Panc1 (cell line): ENCODE results near the gene IRF2BP2. TPM values are rescaled to one million over a fixed set of nuclear protein-coding genes. Genes with fewer than 3 reads are reported as not detected.

ENCODE experiments used
- ATAC-seq: fragments of 200-7000 bp; cut with Tn5 transposase; 2 replicates; pipeline ENCODE4 v1.9.1; 2020; ENCODE audit warnings: mild to moderate bottlenecking, moderate library complexity
- BruUV-seq: library from RNA; stranded (reverse); fragments of 400-500 nt; replicated peaks from 2 replicates; lab custom pipeline; 2021; lab: Mats Ljungman, UMichigan
- CTCF ChIA-PET: fragments of 300-600 bp; sonication (Branson Sonifier 250); formaldehyde crosslinking; loops from one replicate; lab custom pipeline; 2022; ENCODE audit warnings: antibody characterized with exemption; lab: Charles Lee
- POLR2A ChIA-PET: fragments of 300-600 bp; sonication (Branson Sonifier 250); formaldehyde crosslinking; loops from one replicate; lab custom pipeline; 2022; ENCODE audit warnings: antibody characterized with exemption; lab: Charles Lee
- DNase-seq: peaks from one replicate; pipeline ENCODE4 v3.0.0-alpha.2; 2010; ENCODE audit warnings: low read depth, low spot score
- H3K27ac ChIP-seq: 2 replicates; pipeline ENCODE4 v1.5.1; 2011; ENCODE audit warnings: mild to moderate bottlenecking, low read length, inconsistent platforms
- H3K27me3 ChIP-seq: fragments of 200-500 bp; sonication (Bioruptor generic); 2 replicates; pipeline ENCODE4 v1.6.0; 2014; ENCODE audit warnings: low read length, inconsistent platforms; ENCODE audit not compliant: control insufficient read depth, insufficient read depth
- H3K36me3 ChIP-seq: fragments of 200-500 bp; sonication (Bioruptor generic); 2 replicates; pipeline ENCODE4 v1.5.1; 2014; ENCODE audit warnings: inconsistent platforms, mild to moderate bottlenecking, low read length, moderate library complexity; ENCODE audit not compliant: control insufficient read depth, insufficient read depth
- H3K4me1 ChIP-seq: 2 replicates; pipeline ENCODE4 v1.5.1; 2011; ENCODE audit warnings: inconsistent platforms, mild to moderate bottlenecking, low read length, moderate library complexity; ENCODE audit not compliant: control insufficient read depth, insufficient read depth
- H3K4me3 ChIP-seq, 2 experiments: 2 replicates each; pipeline ENCODE4 v1.5.1; 2011 to 2012; ENCODE audit warnings: low read depth in 2 of 2, low read length in 2 of 2, mild to moderate bottlenecking in 2 of 2, inconsistent platforms in 1 of 2, moderate library complexity in 1 of 2
- H3K9me3 ChIP-seq: fragments of 200-500 bp; sonication (Bioruptor generic); 2 replicates; pipeline ENCODE4 v1.5.1; 2014; ENCODE audit warnings: low read depth, mild to moderate bottlenecking, inconsistent platforms, low read length, moderate library complexity; ENCODE audit not compliant: control insufficient read depth, insufficient read depth
- POLR2AphosphoS5 ChIP-seq: IDR thresholded peaks from 2 replicates; pipeline ENCODE4 v1.6.1; 2012; ENCODE audit warnings: mild to moderate bottlenecking, low read depth, low read length, moderate library complexity
- REST ChIP-seq, 2 experiments: IDR thresholded peaks; 2 replicates each; pipeline ENCODE4 v1.6.1; 2011 to 2012; ENCODE audit warnings: low read depth in 2 of 2, control low read depth in 1 of 2, low read length in 1 of 2, mild to moderate bottlenecking in 1 of 2, moderate library complexity in 1 of 2; ENCODE audit not compliant: insufficient read depth in 1 of 2
- SIN3A ChIP-seq: IDR thresholded peaks from 2 replicates; pipeline ENCODE4 v1.6.1; 2012; ENCODE audit warnings: low read depth, mild to moderate bottlenecking, low read length, moderate library complexity, borderline replicate concordance; ENCODE audit not compliant: insufficient read depth
- TCF7L2 ChIP-seq: IDR thresholded peaks from 2 replicates; pipeline ENCODE4 v1.6.1; 2011; ENCODE audit warnings: mild to moderate bottlenecking, low read depth, low read length, inconsistent platforms
- in situ Hi-C: cut with HindIII; loops from 2 replicates; pipeline ENCODE4 v1.10.0; 2016; ENCODE audit warnings: low sequenced_read_pairs, low pct_unique_long_range_greater_than_20kb
- intact Hi-C: fragments of 100-400 bp; cut with micrococcal nuclease; formaldehyde crosslinking; loops from one replicate; pipeline ENCODE4 v1.10.0; 2022; ENCODE audit not compliant: unreplicated experiment
- total RNA-seq: library from RNA; stranded (reverse); gene quantifications from one replicate; pipeline ENCODE4 v1.2.1, GENCODE V29; 2021; ENCODE audit not compliant: unreplicated experiment
- TF ChIP-seq, protein P1 (sequence below): fragments of 450-650 bp; IDR thresholded peaks from 2 replicates; pipeline ENCODE4 v1.5.1; 2017; ENCODE audit warnings: mild to moderate bottlenecking

Gene IRF2BP2
- total RNA-seq, 1 experiment from 2014 or later, result 187 TPM

GRCh38 chr1:234631721-234632125 is 21.7 kb upstream of the IRF2BP2 start:
- H3K4me3 ChIP-seq, result no peak overlapping the region
- no peaks in the 10 kb centered on the region; the same call in 1 of the 2 replicates for H3K4me1 ChIP-seq
- no peaks in the 10 kb centered on the region; the same call in 1 of the 2 replicates for H3K9me3 ChIP-seq
- H3K27me3 ChIP-seq, result no peaks in the 10 kb centered on the region
- TF ChIP-seq TCF7L2, result no peak
- no peak for TF ChIP-seq REST (IDR thresholded peaks at IDR 0.05; ENCODE audit: insufficient read depth in 1 of 2, low read depth in 2 of 2, low read length in 1 of 2)
- TF ChIP-seq POLR2AphosphoS5, result no peak
- TF ChIP-seq, protein P1, sequence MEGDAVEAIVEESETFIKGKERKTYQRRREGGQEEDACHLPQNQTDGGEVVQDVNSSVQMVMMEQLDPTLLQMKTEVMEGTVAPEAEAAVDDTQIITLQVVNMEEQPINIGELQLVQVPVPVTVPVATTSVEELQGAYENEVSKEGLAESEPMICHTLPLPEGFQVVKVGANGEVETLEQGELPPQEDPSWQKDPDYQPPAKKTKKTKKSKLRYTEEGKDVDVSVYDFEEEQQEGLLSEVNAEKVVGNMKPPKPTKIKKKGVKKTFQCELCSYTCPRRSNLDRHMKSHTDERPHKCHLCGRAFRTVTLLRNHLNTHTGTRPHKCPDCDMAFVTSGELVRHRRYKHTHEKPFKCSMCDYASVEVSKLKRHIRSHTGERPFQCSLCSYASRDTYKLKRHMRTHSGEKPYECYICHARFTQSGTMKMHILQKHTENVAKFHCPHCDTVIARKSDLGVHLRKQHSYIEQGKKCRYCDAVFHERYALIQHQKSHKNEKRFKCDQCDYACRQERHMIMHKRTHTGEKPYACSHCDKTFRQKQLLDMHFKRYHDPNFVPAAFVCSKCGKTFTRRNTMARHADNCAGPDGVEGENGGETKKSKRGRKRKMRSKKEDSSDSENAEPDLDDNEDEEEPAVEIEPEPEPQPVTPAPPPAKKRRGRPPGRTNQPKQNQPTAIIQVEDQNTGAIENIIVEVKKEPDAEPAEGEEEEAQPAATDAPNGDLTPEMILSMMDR, result no peak
- TF ChIP-seq SIN3A, result no peak
- ATAC-seq (peak; percentile 67), DNase-seq (no peak)
- in situ Hi-C loops, result no loop called here
- no TSS peak for BruUV-seq
- ChIA-PET CTCF (interaction anchor here (0.6 kb wide), 1 partner anchor 671 kb away, joined by 3 read pairs; no protein-coding TSS in a partner anchor), POLR2A (interaction anchor here (0.7 kb wide), 1 partner anchor 88 kb away, joined by 7 read pairs; no protein-coding TSS in a partner anchor)
- peak overlapping the region; percentile 45 for H3K27ac ChIP-seq
- H3K36me3 ChIP-seq, result no peaks in the 10 kb centered on the region
- intact Hi-C loops, result no loop called here

GRCh38 chr1:234629026-234629425 is 19.0 kb upstream of the IRF2BP2 start:
- ChIA-PET POLR2A (no interaction called here), CTCF (no interaction called here)
- no peak for DNase-seq
- H3K4me3 ChIP-seq, result no peak overlapping the region
- BruUV-seq, result no TSS peak
- in situ Hi-C loops, result no loop called here
- H3K27me3 ChIP-seq, result no peaks in the 10 kb centered on the region
- TF ChIP-seq REST (IDR thresholded peaks at IDR 0.05; ENCODE audit: insufficient read depth in 1 of 2, low read depth in 2 of 2, low read length in 1 of 2), result no peak
- TF ChIP-seq, protein P1, result no peak
- no peak for TF ChIP-seq POLR2AphosphoS5
- no peak for TF ChIP-seq TCF7L2
- TF ChIP-seq SIN3A, result no peak
- peaks cover 10% of the 10 kb centered on the region for H3K4me1 ChIP-seq
- H3K36me3 ChIP-seq, result no peaks in the 10 kb centered on the region
- H3K27ac ChIP-seq, result peak overlapping the region; percentile 59; the same call in 1 of the 2 replicates
- H3K9me3 ChIP-seq, result no peaks in the 10 kb centered on the region; the same call in 1 of the 2 replicates
- intact Hi-C loops, result no loop called here
- no peak for ATAC-seq
